Upper lobe of left lung (tissue), 6 donors: Measurements from ENCODE around the gene PRLR. TPM values are rescaled to one million over a fixed set of nuclear protein-coding genes. Genes with fewer than 3 reads are reported as not detected.

Experiments used
- ATAC-seq, 2 donors: fragments of 200-7000 bp; cut with Tn5 transposase; one replicate each; pipeline ENCODE4 v1.9.1; 2022; ENCODE audit warnings: mild to moderate bottlenecking in 2 of 2, moderate library complexity in 2 of 2; ENCODE audit not compliant: low FRiP score in 2 of 2
- DNase-seq, 2 donors: peaks; one replicate each; pipeline ENCODE4 v3.0.0-alpha.2; 2019 to 2020
- H3K27ac ChIP-seq, 4 donors: fragments of 200-600 bp; sonication (generic); one replicate each; pipeline ENCODE4 v1.5.1; 2016 to 2019
- H3K27me3 ChIP-seq, 4 donors: fragments of 200-600 bp; sonication (generic); one replicate each; pipeline ENCODE4 v1.5.1; 2017 to 2019
- H3K36me3 ChIP-seq, 4 donors: fragments of 200-600 bp; sonication (generic); one replicate each; pipeline ENCODE4 v1.5.1; 2016 to 2019
- H3K4me1 ChIP-seq, 4 donors: fragments of 200-600 bp; sonication (generic); one replicate each; pipeline ENCODE4 v1.5.1; 2018 to 2019
- H3K4me3 ChIP-seq, 4 donors: fragments of 200-600 bp; sonication (generic); one replicate each; pipeline ENCODE4 v1.5.1; 2017 to 2019; ENCODE audit warnings: mild to moderate bottlenecking in 2 of 4, moderate library complexity in 1 of 4
- H3K9me3 ChIP-seq, 4 donors: fragments of 200-600 bp; sonication (generic); one replicate each; pipeline ENCODE4 v1.5.1; 2018 to 2019
- CTCF ChIP-seq, 6 experiments: fragments of 450-650 bp in 4 of 6; fragments of 200-600 bp in 2 of 6; sonication (generic) in 2 of 6; IDR thresholded peaks; one replicate each; pipeline ENCODE4 v1.5.1; 2016 to 2019; ENCODE audit warnings: antibody characterized with exemption in 6 of 6
- EP300 ChIP-seq, 4 donors: sonication (generic); formaldehyde crosslinking; IDR thresholded peaks; one replicate each; pipeline ENCODE4 v1.5.1; 2017; ENCODE audit warnings: antibody characterized with exemption in 4 of 4, control low read depth in 2 of 4
- POLR2A ChIP-seq, 4 donors: fragments of 450-650 bp; IDR thresholded peaks; one replicate each; pipeline ENCODE4 v1.5.1; 2016 to 2017; ENCODE audit warnings: antibody characterized with exemption in 4 of 4, mild to moderate bottlenecking in 2 of 4
- POLR2AphosphoS5 ChIP-seq, 2 donors: sonication (generic); formaldehyde crosslinking; IDR thresholded peaks; one replicate each; pipeline ENCODE4 v1.5.1; 2017; ENCODE audit warnings: antibody characterized with exemption in 2 of 2
- WGBS, 2 donors: methylation state at CpG; one replicate each; pipeline ENCODE4 v1.1.5; 2017 to 2018; 5-methylcytosine and 5-hydroxymethylcytosine counted together
- total RNA-seq, 6 donors: library from RNA; depleted of rRNA in 4 of 6; stranded (reverse); fragments of >200 nt in 4 of 6; gene quantifications; one replicate each; pipeline versions ENCODE4 v1.1.0 to v1.2.1, GENCODE V29; 2016 to 2021
- donor health status: DM: no; HTN: no; CAD: no; lungs with moderate emphysema.
- donor health status: DM: no; HTN: yes; CAD: no; lungs with severe emphysema.

PRLR gene
- total RNA-seq, 6 donors from 2014 or later, result 0.49 to 3.6 (median 1.8) TPM; not detected in 1

DNA sequence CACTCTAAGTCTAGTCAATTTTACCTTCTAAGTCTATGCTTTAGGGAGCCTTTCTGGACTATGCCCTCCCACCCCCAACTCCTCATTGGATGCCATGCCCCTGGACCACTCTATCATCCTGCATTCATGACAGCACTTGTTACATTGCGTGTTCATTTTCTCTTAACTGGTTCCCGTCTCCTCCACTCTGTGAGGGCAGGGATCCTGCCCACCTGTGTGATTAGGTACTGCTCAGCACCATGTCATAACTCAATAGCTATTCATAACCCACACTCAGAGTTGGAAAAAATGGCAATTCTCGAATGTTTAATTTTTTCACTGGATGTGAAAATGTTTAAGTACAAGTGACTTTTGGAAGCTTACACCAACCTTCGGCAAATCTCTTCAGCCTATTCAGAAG, 88.5 kb downstream of the PRLR start:
- Histone ChIP-seq H3K36me3 (no peaks in the 10 kb centered on the region), H3K27me3 (no peaks in the 10 kb centered on the region), H3K9me3 (no peaks in the 10 kb centered on the region), H3K4me1 (no peaks in the 10 kb centered on the region), H3K27ac (no peak overlapping the region), H3K4me3 (no peak overlapping the region)
- no peak for ATAC-seq
- 89 to 99% methylated on average over 4 of the region's 4 CpGs for WGBS, 2 donors
- DNase-seq, result no peak
- no peak for TF ChIP-seq EP300 (IDR thresholded peaks at IDR 0.05)
- TF ChIP-seq POLR2A (IDR thresholded peaks at IDR 0.05), result no peak
- no peak for TF ChIP-seq POLR2AphosphoS5 (IDR thresholded peaks at IDR 0.05)
- no peak for TF ChIP-seq CTCF (IDR thresholded peaks at IDR 0.05)

- Histone ChIP-seq H3K27ac (no peak overlapping the region), H3K4me1 (no peaks in the 10 kb centered on the region), H3K4me3 (no peak overlapping the region), H3K9me3 (no peaks in the 10 kb centered on the region), H3K27me3 (no peaks in the 10 kb centered on the region), H3K36me3 (no peaks in the 10 kb centered on the region)
- ATAC-seq, result no peak
- TF ChIP-seq POLR2A (IDR thresholded peaks at IDR 0.05), result no peak
- TF ChIP-seq POLR2AphosphoS5 (IDR thresholded peaks at IDR 0.05), result no peak
- no peak for TF ChIP-seq CTCF (IDR thresholded peaks at IDR 0.05)
- no peak for TF ChIP-seq EP300 (IDR thresholded peaks at IDR 0.05)
- 68 to 69% methylated on average over 1 of the region's 1 CpG for WGBS, 2 donors
- no peak for DNase-seq
Observed at GRCh38 chr5:35138232-35138631, 92.1 kb downstream of the PRLR start.

- no peak for DNase-seq
- Histone ChIP-seq H3K27me3 (no peaks in the 10 kb centered on the region), H3K4me3 (no peak overlapping the region), H3K36me3 (no peaks in the 10 kb centered on the region), H3K27ac (no peak overlapping the region), H3K9me3 (no peaks in the 10 kb centered on the region), H3K4me1 (no peaks in the 10 kb centered on the region)
- no peak for ATAC-seq
- TF ChIP-seq CTCF (IDR thresholded peaks at IDR 0.05) (no peak), POLR2A (IDR thresholded peaks at IDR 0.05) (no peak), POLR2AphosphoS5 (IDR thresholded peaks at IDR 0.05) (no peak), EP300 (IDR thresholded peaks at IDR 0.05) (no peak)
- WGBS, 2 donors, result 50 to 86% methylated on average over 4 of the region's 4 CpGs
Observed at GRCh38 chr5:35136386-35136785, 93.9 kb downstream of the PRLR start.

DNA sequence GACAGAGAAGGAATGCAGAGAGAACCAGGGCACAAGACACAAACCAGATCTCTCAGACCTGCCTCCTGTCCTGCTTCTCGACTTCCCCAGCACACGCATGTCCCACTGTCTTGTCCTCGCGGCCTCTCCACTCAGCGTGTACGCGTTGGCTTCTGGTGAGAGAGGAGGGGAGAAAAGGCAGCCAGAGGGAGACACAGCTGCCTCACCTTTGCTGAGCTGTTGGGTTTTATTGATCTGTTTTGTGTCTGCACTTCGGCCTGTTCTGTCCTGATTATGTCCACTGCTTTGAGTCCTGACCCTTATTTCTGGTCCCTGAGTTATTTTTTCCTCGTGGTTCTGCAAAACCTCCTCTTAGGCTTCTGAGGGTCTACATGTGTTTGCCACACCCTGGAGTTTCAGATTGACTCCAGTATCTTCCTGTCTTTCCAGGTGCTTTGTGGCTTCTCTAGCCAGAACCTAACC, 95.0 kb downstream of the PRLR start:
- H3K4me3 ChIP-seq, result no peak overlapping the region
- no peaks in the 10 kb centered on the region for H3K27me3 ChIP-seq
- H3K9me3 ChIP-seq, result no peaks in the 10 kb centered on the region
- DNase-seq (no peak), ATAC-seq (no peak)
- WGBS, 2 donors, result 94 to 96% methylated on average over 9 of the region's 9 CpGs
- no peaks in the 10 kb centered on the region for H3K4me1 ChIP-seq
- H3K36me3 ChIP-seq, result no peaks in the 10 kb centered on the region
- no peak for TF ChIP-seq CTCF (IDR thresholded peaks at IDR 0.05)
- TF ChIP-seq POLR2AphosphoS5 (IDR thresholded peaks at IDR 0.05), result no peak
- no peak for TF ChIP-seq EP300 (IDR thresholded peaks at IDR 0.05)
- no peak for TF ChIP-seq POLR2A (IDR thresholded peaks at IDR 0.05)
- no peak overlapping the region for H3K27ac ChIP-seq

DNA sequence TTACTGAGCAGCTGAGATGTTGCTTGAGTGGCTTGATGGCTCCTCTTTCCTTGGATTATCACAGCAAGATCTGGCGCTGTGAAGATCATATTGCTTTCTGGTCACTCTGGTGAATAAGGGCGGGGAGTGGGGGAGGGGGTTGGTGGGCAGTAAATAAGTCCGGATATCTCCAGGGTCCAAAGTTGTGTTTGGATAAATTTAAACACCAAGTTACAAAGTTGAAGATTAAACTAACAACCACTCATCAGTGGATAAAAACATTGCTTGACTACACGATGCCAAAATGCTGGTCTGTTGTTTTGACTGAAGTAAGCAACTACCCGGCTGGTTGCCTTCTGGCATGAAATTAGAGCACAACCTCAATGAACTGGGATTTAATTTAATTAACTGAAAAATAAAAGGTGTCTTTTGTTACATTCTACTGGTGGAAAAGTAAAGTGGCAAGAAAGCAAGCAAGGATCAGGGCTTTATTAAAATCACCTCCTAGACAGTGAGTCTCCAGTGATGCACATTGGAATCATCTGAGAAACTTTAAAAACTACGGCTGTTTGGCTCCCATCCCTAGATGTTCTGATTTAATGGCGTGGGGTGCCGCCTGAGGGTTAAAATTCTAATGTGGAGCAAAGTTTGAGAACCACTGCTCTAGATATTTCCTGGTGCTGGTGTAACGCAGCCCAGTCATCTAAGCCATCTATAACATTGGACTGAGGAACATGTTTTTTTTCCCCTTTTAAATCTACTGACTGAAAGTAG, 95.8 kb downstream of the PRLR start:
- no peak overlapping the region for H3K4me3 ChIP-seq
- H3K9me3 ChIP-seq, result no peaks in the 10 kb centered on the region
- TF ChIP-seq POLR2AphosphoS5 (IDR thresholded peaks at IDR 0.05) (no peak), EP300 (IDR thresholded peaks at IDR 0.05) (no peak), POLR2A (IDR thresholded peaks at IDR 0.05) (no peak), CTCF (IDR thresholded peaks at IDR 0.05) (no peak)
- no peak for ATAC-seq
- WGBS, 2 donors, result 80 to 89% methylated on average over 9 of the region's 9 CpGs
- no peaks in the 10 kb centered on the region for H3K4me1 ChIP-seq
- DNase-seq, result no peak
- no peak overlapping the region for H3K27ac ChIP-seq
- H3K27me3 ChIP-seq, result no peaks in the 10 kb centered on the region
- no peaks in the 10 kb centered on the region for H3K36me3 ChIP-seq
